Fibroblast of lung (primary cell): ENCODE data around the gene OXSR1.

Experiments
- CTCF ChIP-seq, 2 donors: IDR thresholded peaks in 1 of 2; conservative IDR thresholded peaks in 1 of 2; 1 replicate in 1 of 2; 2 replicates in 1 of 2; pipeline ENCODE4 v1.5.1; 2011 to 2012; ENCODE audit warnings: low read length in 2 of 2, control low read depth in 1 of 2, inconsistent platforms in 1 of 2, low read depth in 1 of 2, mild to moderate bottlenecking in 1 of 2
- EZH2 ChIP-seq: IDR thresholded peaks from 2 replicates; pipeline ENCODE4 v1.5.1; 2012; ENCODE audit warnings: low read length, control low read depth, mild to moderate bottlenecking; ENCODE audit errors: missing control alignments

DNA sequence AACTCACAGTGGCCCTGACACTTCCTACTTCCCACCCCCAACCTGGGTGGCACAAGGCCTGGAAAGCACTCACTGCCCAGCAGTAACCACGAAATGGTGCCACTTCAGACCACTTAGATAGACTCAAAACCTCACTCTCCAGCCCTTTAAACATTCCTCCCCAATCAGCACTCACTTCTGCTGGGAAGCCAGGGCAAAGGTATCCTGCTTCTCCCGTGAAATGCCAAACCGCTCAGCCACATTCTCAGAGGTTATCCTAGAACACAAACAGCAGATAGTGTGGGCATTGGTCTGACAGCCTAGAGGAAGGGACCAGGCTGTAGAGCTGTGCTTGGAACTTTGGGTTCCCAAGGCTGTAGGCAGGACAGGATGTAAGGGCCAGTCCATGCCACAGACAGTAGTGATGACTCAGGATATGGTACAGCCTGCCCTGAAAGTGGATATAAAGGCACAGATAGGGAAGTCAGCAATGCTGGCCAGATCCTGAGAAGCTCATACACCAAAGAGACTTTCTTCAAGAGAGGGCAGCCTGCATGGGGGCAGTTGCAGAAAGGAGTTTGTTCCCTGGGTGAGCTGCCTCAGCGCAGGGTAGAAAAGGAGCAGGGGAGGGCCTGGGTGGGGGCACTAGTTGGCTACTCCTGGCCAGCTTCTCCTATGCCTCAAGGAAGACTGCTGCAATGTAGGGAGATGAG lies 37.6 kb upstream of the OXSR1 start:
- TF ChIP-seq CTCF (conservative IDR thresholded peaks at IDR 0.05 in 1 of 2, IDR thresholded peaks at IDR 0.05 in 1 of 2; ENCODE audit: low read depth in 1 of 2, low read length in 2 of 2) (no peak), EZH2 (no peak)
